ENCODE results near the gene NCOA7. TPM values are rescaled to one million over a fixed set of nuclear protein-coding genes. Genes with fewer than 3 reads are reported as not detected.
A peak's percentile ranks its signal among the peaks of the same experiment; 100 is the strongest.

NCOA7 gene
- total RNA-seq, 1 donor from 2014 or later = 12.5 TPM

- no peak for DNase-seq (ENCODE audit: missing footprints)
- no peak for ATAC-seq
- intact Hi-C loops (cut with DNase I) = loop anchor here (5.0 kb wide), 1 partner anchor 188 kb away; no protein-coding TSS in a partner anchor
Measured at GRCh38 chr6:125784365-125784764, 6.4 kb upstream of the NCOA7 start.

- ATAC-seq = no peak
- DNase-seq (ENCODE audit: missing footprints) = no peak
- intact Hi-C loops (cut with DNase I) = no loop called here
Measured at GRCh38 chr6:125787791-125788190, 3.0 kb upstream of the NCOA7 start.

GRCh38 chr6:125789167-125789566 lies 1.6 kb upstream of the NCOA7 start:
- intact Hi-C loops (cut with DNase I) = no loop called here
- no peak for DNase-seq (ENCODE audit: missing footprints)
- ATAC-seq = peak; percentile 23

GRCh38 chr6:125789576-125790357 lies 993 bp upstream of the NCOA7 start:
- ATAC-seq (peak; percentile 26), DNase-seq (ENCODE audit: missing footprints) (no peak)
- intact Hi-C loops (cut with DNase I) = loop anchor here (1.0 to 5.0 kb wide), 3 partner anchors 9 to 167 kb away; partner anchors contain the start of gene HINT3

GRCh38 chr6:125791151-125791819 lies 525 bp downstream of the NCOA7 start:
- intact Hi-C loops (cut with DNase I) = loop anchor here (2.0 to 5.0 kb wide), 2 partner anchors 56 to 166 kb away; partner anchors contain the start of gene HINT3
- ATAC-seq = peak; percentile 45
- DNase-seq (ENCODE audit: missing footprints) = no peak

GRCh38 chr6:125791820-125792165 lies 1.0 kb downstream of the NCOA7 start:
- intact Hi-C loops (cut with DNase I) = loop anchor here (2.0 to 5.0 kb wide), 2 partner anchors 56 to 165 kb away; partner anchors contain the start of gene HINT3
- ATAC-seq (no peak), DNase-seq (ENCODE audit: missing footprints) (no peak)

GRCh38 chr6:125792172-125792571 lies 1.4 kb downstream of the NCOA7 start:
- intact Hi-C loops (cut with DNase I) = loop anchor here (5.0 kb wide), 1 partner anchor 55 kb away; no protein-coding TSS in a partner anchor
- ATAC-seq = no peak
- no peak for DNase-seq (ENCODE audit: missing footprints)

GRCh38 chr6:125792680-125793079 lies 1.9 kb downstream of the NCOA7 start:
- DNase-seq (ENCODE audit: missing footprints) = no peak
- intact Hi-C loops (cut with DNase I) = loop anchor here (5.0 kb wide), 1 partner anchor 55 kb away; no protein-coding TSS in a partner anchor
- ATAC-seq = no peak

GRCh38 chr6:125793280-125793679 lies 2.5 kb downstream of the NCOA7 start:
- DNase-seq (ENCODE audit: missing footprints) = no peak
- intact Hi-C loops (cut with DNase I) = loop anchor here (5.0 kb wide), 1 partner anchor 54 kb away; no protein-coding TSS in a partner anchor
- no peak for ATAC-seq

- ATAC-seq (no peak), DNase-seq (ENCODE audit: missing footprints) (no peak)
- intact Hi-C loops (cut with DNase I) = loop anchor here (5.0 kb wide), 1 partner anchor 53 kb away; no protein-coding TSS in a partner anchor
Measured at GRCh38 chr6:125793863-125794262, 3.1 kb downstream of the NCOA7 start.

- no peak for ATAC-seq
- no peak for DNase-seq (ENCODE audit: missing footprints)
- intact Hi-C loops (cut with DNase I) = loop anchor here (5.0 kb wide), 1 partner anchor 53 kb away; no protein-coding TSS in a partner anchor
Measured at GRCh38 chr6:125794342-125795137, 3.8 kb downstream of the NCOA7 start.

GRCh38 chr6:125795301-125795700 lies 4.5 kb downstream of the NCOA7 start:
- ATAC-seq (no peak), DNase-seq (ENCODE audit: missing footprints) (no peak)
- intact Hi-C loops (cut with DNase I) = no loop called here

- intact Hi-C loops (cut with DNase I) = no loop called here
- no peak for DNase-seq (ENCODE audit: missing footprints)
- ATAC-seq = no peak
Measured at GRCh38 chr6:125797120-125797885, 6.5 kb downstream of the NCOA7 start.

- intact Hi-C loops (cut with DNase I) = no loop called here
- DNase-seq (ENCODE audit: missing footprints) = no peak
- ATAC-seq = no peak
Measured at GRCh38 chr6:125797886-125798444, 7.2 kb downstream of the NCOA7 start.

- ATAC-seq (no peak), DNase-seq (ENCODE audit: missing footprints) (no peak)
- intact Hi-C loops (cut with DNase I) = no loop called here
Measured at GRCh38 chr6:125798734-125799508, 8.2 kb downstream of the NCOA7 start.

- no peak for ATAC-seq
- DNase-seq (ENCODE audit: missing footprints) = no peak
- intact Hi-C loops (cut with DNase I) = no loop called here
Measured at GRCh38 chr6:125802383-125802782, 11.6 kb downstream of the NCOA7 start.

- peak; percentile 13 for ATAC-seq
- intact Hi-C loops (cut with DNase I) = no loop called here
- DNase-seq (ENCODE audit: missing footprints) = no peak
Measured at GRCh38 chr6:125802943-125803377, 12.2 kb downstream of the NCOA7 start.

Data from Right ventricle myocardium inferior (tissue), 1 donor.